ENCODE results near the gene SEMA3D. TPM values are rescaled to one million over a fixed set of nuclear protein-coding genes. Genes with fewer than 3 reads are reported as not detected.

SEMA3D gene
- total RNA-seq, 2 experiments from 2014 or later = not detected

DNA sequence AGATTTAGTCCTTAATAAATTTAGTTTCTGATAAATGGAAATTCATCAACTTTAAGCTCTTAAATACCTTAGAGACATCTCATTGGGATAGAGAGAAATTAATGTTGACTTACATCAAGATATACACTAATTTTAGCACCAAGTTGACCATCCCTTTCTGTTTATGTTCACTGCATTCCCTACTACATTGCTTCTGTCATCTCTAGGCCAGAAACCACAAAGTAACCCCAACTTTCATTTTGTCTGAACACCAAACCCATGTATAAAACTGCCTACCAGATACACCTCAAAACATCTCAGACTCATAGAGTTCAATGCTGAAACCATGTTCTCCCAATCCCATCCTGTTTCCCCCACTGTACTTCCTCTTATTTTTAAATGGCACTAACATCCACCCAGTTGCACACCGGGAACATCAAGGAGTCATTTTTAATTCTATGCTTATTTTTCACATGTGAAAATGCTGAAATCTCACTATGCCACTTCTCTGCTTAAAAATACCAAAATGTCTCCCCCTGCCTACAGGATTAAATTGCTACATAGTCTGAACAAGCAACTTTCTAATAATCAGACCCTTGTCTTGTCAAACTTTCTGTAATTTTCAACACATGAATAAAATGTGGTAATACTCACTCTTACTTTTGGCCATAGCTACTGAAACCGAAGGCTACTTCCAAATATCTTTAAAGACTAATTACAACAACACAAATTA is 201.6 kb downstream of the SEMA3D start:
- no peaks in the 10 kb centered on the region for H3K27me3 Mint-ChIP-seq (ENCODE audit: low read depth)
- ChIA-PET CTCF (no interaction called here), POLR2A (no interaction called here)
- no peak for ATAC-seq
- H3K27ac Mint-ChIP-seq = no peak overlapping the region
- H3K36me3 Mint-ChIP-seq (ENCODE audit: low read depth) = no peaks in the 10 kb centered on the region
- H3K9me3 Mint-ChIP-seq (ENCODE audit: insufficient read depth) = no peaks in the 10 kb centered on the region
- peaks cover 4% of the 10 kb centered on the region for H3K4me1 Mint-ChIP-seq (ENCODE audit: low read depth)
- DNase-seq = no peak
- no peak overlapping the region for H3K4me3 Mint-ChIP-seq

DNA sequence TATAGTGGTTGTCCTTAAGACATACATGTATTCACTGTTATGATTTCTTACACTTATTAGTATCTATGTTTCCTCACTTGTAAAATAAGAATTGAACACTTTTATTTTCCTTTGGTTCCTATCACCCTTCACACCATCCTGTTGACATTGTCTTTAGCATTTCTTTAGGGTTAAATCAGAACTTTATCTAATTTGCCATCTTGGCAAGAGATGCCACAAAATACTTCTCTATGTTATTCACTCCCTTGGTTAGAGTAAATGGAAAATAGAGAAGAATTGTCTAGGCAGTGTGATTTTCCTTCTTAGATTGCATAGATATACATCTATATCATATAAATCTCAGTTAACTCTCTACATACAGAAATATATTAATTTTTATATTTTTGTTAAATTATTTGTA is 204.7 kb downstream of the SEMA3D start:
- no peaks in the 10 kb centered on the region for H3K9me3 Mint-ChIP-seq (ENCODE audit: insufficient read depth)
- H3K27ac Mint-ChIP-seq = no peak overlapping the region
- ChIA-PET POLR2A (no interaction called here), CTCF (no interaction called here)
- ATAC-seq (no peak), DNase-seq (no peak)
- no peak overlapping the region for H3K4me3 Mint-ChIP-seq
- H3K4me1 Mint-ChIP-seq (ENCODE audit: low read depth) = peaks cover 4% of the 10 kb centered on the region
- H3K36me3 Mint-ChIP-seq (ENCODE audit: low read depth) = no peaks in the 10 kb centered on the region
- H3K27me3 Mint-ChIP-seq (ENCODE audit: low read depth) = no peaks in the 10 kb centered on the region

DNA sequence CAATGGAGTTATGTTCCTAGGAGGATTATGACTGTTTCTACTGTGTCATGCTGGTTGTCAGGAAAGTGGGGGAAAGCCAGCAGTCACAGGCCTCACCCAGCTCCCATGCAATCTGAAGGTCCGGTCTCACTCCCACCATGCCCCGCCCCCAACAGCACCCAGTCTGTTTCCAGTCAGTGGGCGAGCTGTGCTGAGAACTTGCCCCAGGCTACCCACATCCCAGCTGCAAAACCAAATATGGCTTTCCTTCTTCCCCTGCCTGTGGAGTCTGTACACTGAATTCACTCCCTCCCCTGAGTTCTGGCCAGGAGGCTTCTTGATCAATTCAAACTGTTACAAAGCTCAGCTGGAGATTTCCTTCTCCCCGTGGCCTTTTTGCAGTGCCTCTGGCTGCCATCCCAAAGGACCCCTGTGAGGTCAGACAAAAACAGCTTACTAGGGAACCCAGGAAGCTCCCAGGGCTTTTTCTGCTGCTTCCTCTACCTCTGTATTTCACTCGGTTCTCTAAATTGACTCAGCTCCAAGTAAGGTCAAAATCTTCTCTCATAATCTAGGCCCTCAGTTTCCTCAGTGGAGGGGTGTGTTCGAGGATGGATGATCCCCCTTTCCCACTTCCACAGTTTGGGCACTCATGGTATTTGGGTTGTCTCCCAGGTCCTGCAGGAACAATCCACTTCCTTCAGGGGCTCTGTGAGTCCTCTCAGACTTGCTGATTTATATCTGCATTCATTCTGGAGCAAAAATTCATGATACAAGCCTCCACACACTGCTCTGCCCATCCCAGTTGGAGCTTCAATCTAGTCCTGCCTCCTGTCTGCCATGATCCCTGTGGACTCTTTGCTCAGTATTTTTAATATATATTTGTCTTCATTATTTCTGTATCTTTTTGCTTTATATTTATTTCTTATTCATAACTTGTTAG is 205.5 kb downstream of the SEMA3D start:
- H3K4me3 Mint-ChIP-seq = no peak overlapping the region
- ChIA-PET POLR2A (no interaction called here), CTCF (no interaction called here)
- H3K36me3 Mint-ChIP-seq (ENCODE audit: low read depth) = no peaks in the 10 kb centered on the region
- no peaks in the 10 kb centered on the region for H3K27me3 Mint-ChIP-seq (ENCODE audit: low read depth)
- DNase-seq (no peak), ATAC-seq (no peak)
- H3K27ac Mint-ChIP-seq = no peak overlapping the region
- peaks cover 4% of the 10 kb centered on the region for H3K4me1 Mint-ChIP-seq (ENCODE audit: low read depth)
- no peaks in the 10 kb centered on the region for H3K9me3 Mint-ChIP-seq (ENCODE audit: insufficient read depth)

DNA sequence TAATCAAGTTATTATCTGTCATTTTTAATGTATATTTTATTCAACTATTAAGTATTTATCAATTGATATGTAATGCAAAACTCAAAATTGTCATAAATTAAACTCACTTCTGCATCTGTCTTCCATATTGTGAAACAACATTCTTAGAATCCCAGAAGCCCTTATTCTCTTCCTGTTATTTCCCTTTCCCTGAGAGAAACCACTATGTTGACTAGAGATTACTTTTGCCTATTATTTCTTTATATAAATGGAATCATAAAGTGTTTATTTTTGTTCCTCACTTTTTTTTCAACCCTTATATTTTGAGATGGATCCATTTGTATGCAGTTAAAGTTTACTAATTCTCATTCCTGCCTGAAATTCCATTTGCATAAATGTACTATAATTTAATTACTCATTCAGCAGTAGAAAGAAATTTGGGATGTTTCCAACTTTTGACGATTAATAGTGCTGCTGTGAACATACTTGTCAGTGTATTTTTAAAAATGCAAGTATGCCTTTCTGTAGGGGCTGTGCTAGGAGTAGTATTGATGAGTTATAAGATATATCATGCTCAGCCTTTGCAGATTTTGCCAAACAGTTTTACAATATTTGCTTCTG is 211.2 kb downstream of the SEMA3D start:
- Mint-ChIP-seq H3K36me3 (ENCODE audit: low read depth) (no peaks in the 10 kb centered on the region), H3K4me1 (ENCODE audit: low read depth) (no peaks in the 10 kb centered on the region), H3K9me3 (ENCODE audit: insufficient read depth) (no peaks in the 10 kb centered on the region), H3K27me3 (ENCODE audit: low read depth) (no peaks in the 10 kb centered on the region), H3K27ac (no peak overlapping the region), H3K4me3 (no peak overlapping the region)
- ChIA-PET POLR2A (no interaction called here), CTCF (no interaction called here)
- ATAC-seq (no peak), DNase-seq (no peak)

DNA sequence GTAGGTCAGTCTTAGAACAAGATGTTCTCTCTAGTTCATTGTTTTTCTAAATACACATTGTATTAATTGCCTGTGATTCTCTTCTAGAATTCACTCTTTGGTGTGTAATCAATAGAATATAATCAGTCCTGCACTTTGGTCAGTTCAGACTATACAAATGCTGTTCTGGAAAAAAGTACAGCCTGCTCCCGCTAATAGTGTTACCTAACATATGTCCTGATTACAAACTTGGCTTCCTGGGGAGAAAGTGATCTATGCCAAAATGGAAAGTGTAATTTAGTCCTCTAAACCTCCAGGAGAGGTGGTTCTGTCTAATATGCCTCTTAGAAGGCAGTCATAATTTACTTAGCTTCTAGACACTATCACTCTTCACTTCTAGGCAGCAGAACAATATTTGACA is 215.5 kb downstream of the SEMA3D start:
- DNase-seq = no peak
- POLR2A ChIA-PET = no interaction called here
- Mint-ChIP-seq H3K27me3 (ENCODE audit: low read depth) (no peaks in the 10 kb centered on the region), H3K4me1 (ENCODE audit: low read depth) (no peaks in the 10 kb centered on the region), H3K9me3 (ENCODE audit: insufficient read depth) (no peaks in the 10 kb centered on the region), H3K27ac (no peak overlapping the region), H3K4me3 (no peak overlapping the region), H3K36me3 (ENCODE audit: low read depth) (no peaks in the 10 kb centered on the region)
- CTCF ChIA-PET = no interaction called here
- ATAC-seq = no peak

DNA sequence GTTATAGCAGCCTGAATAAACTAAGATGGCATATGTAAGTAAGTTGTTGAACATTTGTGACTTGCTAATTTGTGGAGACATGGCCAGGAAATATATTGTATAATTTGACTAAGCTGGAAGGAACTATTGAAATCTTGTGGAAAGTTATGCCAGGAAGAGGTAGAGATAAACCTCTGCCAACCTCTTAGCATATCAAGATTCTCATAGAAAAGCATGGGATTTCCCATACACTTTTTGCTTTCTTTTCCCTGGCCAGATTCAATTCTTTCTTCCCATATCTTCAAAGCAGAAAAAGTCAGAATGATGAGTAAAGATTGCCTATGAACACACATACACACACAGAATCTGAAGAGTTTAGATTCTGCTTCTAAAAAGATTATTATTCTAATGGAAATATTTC is 216.2 kb downstream of the SEMA3D start:
- no peaks in the 10 kb centered on the region for H3K9me3 Mint-ChIP-seq (ENCODE audit: insufficient read depth)
- DNase-seq (no peak), ATAC-seq (no peak)
- POLR2A ChIA-PET = no interaction called here
- no peak overlapping the region for H3K4me3 Mint-ChIP-seq
- H3K36me3 Mint-ChIP-seq (ENCODE audit: low read depth) = no peaks in the 10 kb centered on the region
- H3K27ac Mint-ChIP-seq = no peak overlapping the region
- CTCF ChIA-PET = no interaction called here
- no peaks in the 10 kb centered on the region for H3K27me3 Mint-ChIP-seq (ENCODE audit: low read depth)
- H3K4me1 Mint-ChIP-seq (ENCODE audit: low read depth) = no peaks in the 10 kb centered on the region

DNA sequence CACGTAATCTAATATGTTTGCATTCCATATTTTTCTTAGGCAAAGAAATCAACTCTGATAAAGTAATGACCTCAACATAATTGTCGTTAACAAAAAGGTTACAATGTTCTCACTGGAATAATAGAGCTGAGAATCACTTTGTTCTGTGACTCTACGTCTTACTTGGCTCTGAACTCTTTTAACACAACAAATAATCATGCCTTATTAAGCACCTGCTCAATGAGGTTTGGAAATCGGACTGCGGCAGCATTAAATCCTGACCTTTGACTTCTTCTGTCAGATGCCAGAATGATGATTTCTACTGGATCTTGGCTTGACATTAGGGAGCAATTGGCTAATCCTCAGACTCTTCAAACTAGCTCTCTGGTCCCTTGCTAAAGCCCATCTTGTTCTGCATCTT is 233.6 kb downstream of the SEMA3D start:
- Mint-ChIP-seq H3K36me3 (ENCODE audit: low read depth) (no peaks in the 10 kb centered on the region), H3K27me3 (ENCODE audit: low read depth) (no peaks in the 10 kb centered on the region), H3K4me1 (ENCODE audit: low read depth) (no peaks in the 10 kb centered on the region), H3K9me3 (ENCODE audit: insufficient read depth) (no peaks in the 10 kb centered on the region), H3K4me3 (no peak overlapping the region), H3K27ac (no peak overlapping the region)
- ChIA-PET CTCF (no interaction called here), POLR2A (no interaction called here)
- ATAC-seq (no peak), DNase-seq (no peak)

DNA sequence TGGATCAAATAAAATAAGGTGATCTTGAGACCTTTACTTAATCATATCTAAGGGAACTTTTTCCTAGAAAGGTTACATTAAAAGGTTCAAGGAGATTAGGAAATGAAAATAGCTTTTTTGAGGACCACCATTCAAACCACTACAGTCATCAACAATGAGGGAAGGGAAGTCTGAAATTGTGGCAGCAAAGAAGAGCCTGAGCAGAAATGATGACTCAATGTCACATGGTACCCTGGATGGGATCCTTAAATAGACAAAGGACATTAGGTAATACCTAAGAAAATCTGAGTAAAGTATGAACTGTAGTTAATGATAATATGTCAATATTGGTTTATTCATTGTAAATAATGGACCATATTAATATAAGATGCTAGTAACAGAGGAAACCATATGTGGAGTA is 236.0 kb downstream of the SEMA3D start:
- Mint-ChIP-seq H3K27ac (no peak overlapping the region), H3K4me1 (ENCODE audit: low read depth) (no peaks in the 10 kb centered on the region), H3K36me3 (ENCODE audit: low read depth) (no peaks in the 10 kb centered on the region), H3K9me3 (ENCODE audit: insufficient read depth) (no peaks in the 10 kb centered on the region), H3K27me3 (ENCODE audit: low read depth) (no peaks in the 10 kb centered on the region), H3K4me3 (no peak overlapping the region)
- CTCF ChIA-PET = interaction anchor here (1.0 kb wide), 1 partner anchor 21 kb away, joined by 3 read pairs; no protein-coding TSS in a partner anchor
- ATAC-seq (no peak), DNase-seq (no peak)
- POLR2A ChIA-PET = no interaction called here

DNA sequence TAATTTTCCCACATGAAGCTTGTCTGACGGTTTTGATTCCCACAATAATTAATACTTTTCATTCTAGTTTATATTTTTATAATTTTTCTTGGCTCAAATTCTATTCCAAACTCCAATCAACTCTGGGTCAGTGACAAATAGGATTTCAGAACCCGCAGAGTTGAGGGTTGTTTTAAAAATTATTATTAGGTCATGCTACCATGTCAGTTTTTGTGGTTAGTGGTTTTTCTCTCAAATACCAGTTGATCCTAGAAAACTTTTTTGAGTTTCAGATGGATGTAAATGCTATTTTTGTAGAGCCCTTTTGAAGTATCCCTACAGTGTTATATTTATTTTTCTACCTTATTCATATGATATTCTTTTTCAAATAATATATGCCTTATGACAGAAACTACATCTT is 237.4 kb downstream of the SEMA3D start:
- H3K27me3 Mint-ChIP-seq (ENCODE audit: low read depth) = no peaks in the 10 kb centered on the region
- ATAC-seq (no peak), DNase-seq (no peak)
- H3K4me1 Mint-ChIP-seq (ENCODE audit: low read depth) = no peaks in the 10 kb centered on the region
- no peaks in the 10 kb centered on the region for H3K36me3 Mint-ChIP-seq (ENCODE audit: low read depth)
- no peaks in the 10 kb centered on the region for H3K9me3 Mint-ChIP-seq (ENCODE audit: insufficient read depth)
- POLR2A ChIA-PET = no interaction called here
- CTCF ChIA-PET = no interaction called here
- H3K4me3 Mint-ChIP-seq = no peak overlapping the region
- no peak overlapping the region for H3K27ac Mint-ChIP-seq

DNA sequence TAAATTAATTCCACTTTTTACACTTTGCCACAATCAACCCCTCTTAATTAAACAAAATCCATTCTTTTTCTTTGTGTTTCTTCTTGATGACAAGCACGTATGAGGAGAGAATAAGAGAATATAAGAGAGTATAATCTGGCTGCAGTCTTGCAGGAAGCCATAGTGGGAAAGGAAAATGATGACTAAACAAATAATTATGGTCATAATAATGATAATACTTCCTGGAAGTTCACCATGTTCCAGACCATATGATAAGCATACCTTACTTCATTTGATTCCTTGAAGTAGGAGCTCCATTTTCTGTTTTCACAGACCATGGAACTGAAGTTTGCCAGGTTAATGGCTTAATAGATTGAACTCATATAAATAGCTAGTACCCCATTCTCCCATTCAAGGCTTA is 237.8 kb downstream of the SEMA3D start:
- CTCF ChIA-PET = no interaction called here
- H3K27me3 Mint-ChIP-seq (ENCODE audit: low read depth) = no peaks in the 10 kb centered on the region
- H3K27ac Mint-ChIP-seq = no peak overlapping the region
- no peaks in the 10 kb centered on the region for H3K4me1 Mint-ChIP-seq (ENCODE audit: low read depth)
- H3K9me3 Mint-ChIP-seq (ENCODE audit: insufficient read depth) = no peaks in the 10 kb centered on the region
- no peaks in the 10 kb centered on the region for H3K36me3 Mint-ChIP-seq (ENCODE audit: low read depth)
- no peak for ATAC-seq
- POLR2A ChIA-PET = no interaction called here
- no peak for DNase-seq
- H3K4me3 Mint-ChIP-seq = no peak overlapping the region

DNA sequence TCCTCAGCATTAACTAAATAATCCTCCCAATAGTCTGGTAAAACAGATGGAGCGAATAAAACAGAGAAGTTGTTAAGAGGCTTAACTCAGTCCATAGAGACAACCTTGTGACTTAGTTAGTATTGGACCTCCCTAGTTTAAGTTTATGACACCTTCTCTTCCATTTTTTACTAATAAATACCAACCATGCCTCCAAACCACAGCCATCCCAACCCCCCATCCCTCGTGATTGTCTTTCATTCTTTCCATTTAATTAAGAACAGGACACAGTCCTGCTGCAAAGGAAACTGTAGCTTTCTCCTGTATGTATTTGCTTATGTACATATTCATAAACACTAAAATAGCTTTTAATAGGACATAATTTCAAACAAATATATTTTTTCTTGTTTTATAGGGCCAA is 238.2 kb downstream of the SEMA3D start:
- Mint-ChIP-seq H3K36me3 (ENCODE audit: low read depth) (no peaks in the 10 kb centered on the region), H3K27ac (no peak overlapping the region), H3K27me3 (ENCODE audit: low read depth) (no peaks in the 10 kb centered on the region), H3K4me1 (ENCODE audit: low read depth) (no peaks in the 10 kb centered on the region), H3K4me3 (no peak overlapping the region), H3K9me3 (ENCODE audit: insufficient read depth) (no peaks in the 10 kb centered on the region)
- no peak for DNase-seq
- ChIA-PET CTCF (no interaction called here), POLR2A (no interaction called here)
- no peak for ATAC-seq

DNA sequence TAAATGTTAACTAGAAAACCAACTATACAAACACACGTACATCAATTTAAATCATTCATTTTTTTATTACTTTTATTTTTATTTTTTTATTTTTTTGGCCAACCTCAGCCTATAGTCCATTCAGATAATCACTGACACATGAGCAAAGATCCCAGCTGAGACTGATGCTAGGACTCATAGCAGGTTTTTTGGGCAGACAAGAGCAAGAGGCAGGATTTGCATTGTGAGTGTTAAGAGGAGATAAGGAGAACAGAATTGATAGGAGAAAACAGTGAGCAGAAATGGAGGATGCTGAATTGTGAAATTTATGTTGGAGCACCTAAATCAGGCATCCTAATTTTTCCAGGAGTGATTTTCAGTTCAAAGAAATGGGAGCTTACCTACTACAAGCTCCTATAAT is 240.3 kb downstream of the SEMA3D start:
- no peak overlapping the region for H3K27ac Mint-ChIP-seq
- H3K9me3 Mint-ChIP-seq (ENCODE audit: insufficient read depth) = no peaks in the 10 kb centered on the region
- ChIA-PET POLR2A (no interaction called here), CTCF (no interaction called here)
- ATAC-seq (no peak), DNase-seq (no peak)
- no peak overlapping the region for H3K4me3 Mint-ChIP-seq
- no peaks in the 10 kb centered on the region for H3K36me3 Mint-ChIP-seq (ENCODE audit: low read depth)
- no peaks in the 10 kb centered on the region for H3K4me1 Mint-ChIP-seq (ENCODE audit: low read depth)
- H3K27me3 Mint-ChIP-seq (ENCODE audit: low read depth) = no peaks in the 10 kb centered on the region
